Activated CD8-positive, alpha-beta memory T cell treated with anti-CD3 and anti-CD28 coated beads, Interleukin-2, amount 50 U/mL, for 4 hours (primary cell): Measurements from ENCODE around the gene SESN3.
"Not testable (repeated sequence)": the region's sequence is repeated elsewhere in the genome, so short reads cannot be mapped to it uniquely, and the experiment has no call there.

Experiments used
- DNase-seq: peaks from one replicate; pipeline ENCODE4 v3.0.0-alpha.2; 2020

SESN3 gene

GRCh38 chr11:95231127-95231880 is at the start of gene SESN3:
Gene SESN3, minus strand, starts transcription at chr11:95231202. Its CDS starts 342 bp downstream, at chr11:95230860.
- peak; percentile 98 for DNase-seq

GRCh38 chr11:95279921-95280868 is 49.2 kb upstream of the SESN3 start:
- no peak for DNase-seq

GRCh38 chr11:95277868-95278267 is 46.9 kb upstream of the SESN3 start:
- DNase-seq: no peak

- no peak for DNase-seq
Measured at GRCh38 chr11:95276139-95276538, 45.1 kb upstream of the SESN3 start.

GRCh38 chr11:95273618-95274017 is 42.6 kb upstream of the SESN3 start:
- DNase-seq: not testable (repeated sequence)

GRCh38 chr11:95269036-95269819 is 38.2 kb upstream of the SESN3 start:
- DNase-seq: no peak

GRCh38 chr11:95268391-95268790 is 37.4 kb upstream of the SESN3 start:
- no peak for DNase-seq

GRCh38 chr11:95267601-95268213 is 36.7 kb upstream of the SESN3 start:
- no peak for DNase-seq

- no peak for DNase-seq
Measured at GRCh38 chr11:95266751-95267374, 35.9 kb upstream of the SESN3 start.

- DNase-seq: no peak
Measured at GRCh38 chr11:95264881-95265280, 33.9 kb upstream of the SESN3 start.

- DNase-seq: no peak
Measured at GRCh38 chr11:95262994-95263765, 32.2 kb upstream of the SESN3 start.

GRCh38 chr11:95257456-95257971 is 26.5 kb upstream of the SESN3 start:
- DNase-seq: no peak

- no peak for DNase-seq
Measured at GRCh38 chr11:95256321-95256779, 25.3 kb upstream of the SESN3 start.

- DNase-seq: no peak
Measured at GRCh38 chr11:95255251-95256145, 24.5 kb upstream of the SESN3 start.

GRCh38 chr11:95254716-95255115 is 23.7 kb upstream of the SESN3 start:
- no peak for DNase-seq

GRCh38 chr11:95254131-95254704 is 23.2 kb upstream of the SESN3 start:
- peak; percentile 76 for DNase-seq

- DNase-seq: no peak
Measured at GRCh38 chr11:95253141-95253540, 22.1 kb upstream of the SESN3 start.

GRCh38 chr11:95252586-95252985 is 21.6 kb upstream of the SESN3 start:
- no peak for DNase-seq

- DNase-seq: not testable (repeated sequence)
Measured at GRCh38 chr11:95251896-95252295, 20.9 kb upstream of the SESN3 start.
